ENCODE data around the gene MAP3K7.
A peak's percentile ranks its signal among the peaks of the same experiment; 100 is the strongest.

The MAP3K7 gene

DNA sequence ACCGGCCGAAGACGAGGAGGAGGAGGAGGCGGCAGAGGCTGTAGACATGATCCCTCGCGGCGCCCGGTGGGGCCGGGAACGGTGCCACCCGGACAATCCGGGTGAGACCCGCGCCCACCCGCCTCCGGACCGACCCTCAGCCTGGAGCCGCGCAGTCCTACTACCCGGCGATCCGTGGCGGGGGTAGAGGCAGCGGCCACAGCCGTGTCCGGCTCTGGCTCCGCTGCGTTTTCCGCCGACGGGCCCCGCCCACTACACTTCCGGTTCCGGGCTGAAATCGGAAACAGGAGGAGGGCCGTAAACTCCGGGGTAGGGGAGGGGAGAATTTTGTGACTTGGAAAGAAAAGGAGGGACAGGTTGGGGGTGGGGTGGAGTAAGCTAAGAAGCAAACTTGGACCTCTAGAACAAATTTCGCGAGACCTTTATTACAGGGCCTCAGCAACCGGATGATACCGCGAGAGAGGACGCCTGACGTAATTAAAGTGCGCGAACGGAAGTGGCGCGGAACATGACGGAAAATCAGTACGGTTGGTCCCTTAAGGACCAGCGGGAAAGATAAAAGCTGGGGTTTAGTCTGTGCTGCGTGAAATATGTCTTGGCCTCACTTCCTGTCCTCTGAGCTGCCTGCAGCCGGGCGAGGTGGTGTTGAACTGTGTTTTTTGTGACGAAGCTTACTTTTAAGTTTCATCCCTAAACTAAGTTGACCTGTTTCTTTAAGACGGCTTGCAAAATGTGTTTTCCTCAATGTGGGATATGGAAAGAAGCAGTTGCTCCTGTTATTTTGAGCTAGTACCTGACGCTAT, at the start of gene MAP3K7:
MAP3K7 (minus strand) TSS at position 237 of the 803 bp plus-strand sequence; CDS start at position 48, 189 bp downstream.
- DNase-seq = peak; percentile 82

- DNase-seq = no peak
These were observed 44.2 kb upstream of the MAP3K7 start for GRCh38 chr6:90631046-90631445.

DNA sequence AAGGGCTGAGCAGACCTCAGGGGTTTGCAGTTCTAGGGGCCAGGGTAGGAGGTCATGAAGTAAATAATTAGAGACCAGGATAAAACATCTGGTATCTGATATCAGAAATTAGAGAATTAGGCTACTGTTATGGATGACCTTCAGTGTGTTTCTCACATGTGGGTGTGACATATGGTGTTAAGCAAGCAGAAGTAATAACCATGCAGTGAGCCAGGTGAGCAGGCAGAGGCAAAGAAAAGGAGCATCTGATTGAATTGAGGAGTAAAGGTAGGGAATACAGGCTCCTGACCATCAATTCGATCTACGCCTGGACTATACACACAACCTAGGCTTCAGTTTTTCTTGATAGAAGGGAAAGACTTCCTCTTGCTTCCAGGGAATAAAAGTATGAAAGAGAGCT, 34.7 kb upstream of the MAP3K7 start:
- no peak for DNase-seq

DNA sequence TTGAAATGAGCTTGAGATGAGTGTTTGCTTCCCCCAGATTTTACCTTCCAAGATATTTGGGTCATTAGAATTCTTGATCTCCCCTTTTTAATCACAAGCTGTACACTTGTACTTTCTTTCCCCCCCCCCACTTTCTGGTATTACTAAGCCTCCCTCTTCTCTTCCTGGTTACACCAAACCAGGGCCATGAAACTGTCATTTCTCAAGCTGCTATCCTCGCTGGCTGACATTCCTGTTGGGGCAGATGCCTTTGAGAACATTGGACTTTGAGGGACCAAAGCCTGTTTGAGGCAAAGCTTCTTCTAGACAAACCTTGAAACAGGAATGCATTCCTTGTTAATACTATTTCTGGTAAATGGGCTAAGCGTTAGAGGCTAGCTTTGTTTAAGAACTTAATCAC, 32.3 kb upstream of the MAP3K7 start:
- DNase-seq = no peak

DNA sequence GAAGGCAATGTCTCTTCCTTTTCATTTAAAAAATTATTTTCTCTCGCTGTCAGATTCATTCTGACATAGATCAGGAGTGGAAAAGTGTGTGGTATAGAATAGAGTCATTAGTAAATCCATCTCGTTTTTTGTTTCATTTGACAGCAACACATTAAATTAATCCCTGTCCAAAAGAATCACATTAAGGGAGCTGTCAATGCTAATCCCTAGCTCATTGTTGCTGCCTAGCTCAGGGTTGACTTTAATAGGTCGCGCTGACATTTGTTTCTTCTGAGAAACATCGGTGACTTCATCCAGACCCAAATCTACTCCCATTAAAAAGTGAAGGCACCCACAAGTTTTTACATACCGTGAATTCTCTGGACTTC, 25.4 kb upstream of the MAP3K7 start:
- DNase-seq = no peak

DNA sequence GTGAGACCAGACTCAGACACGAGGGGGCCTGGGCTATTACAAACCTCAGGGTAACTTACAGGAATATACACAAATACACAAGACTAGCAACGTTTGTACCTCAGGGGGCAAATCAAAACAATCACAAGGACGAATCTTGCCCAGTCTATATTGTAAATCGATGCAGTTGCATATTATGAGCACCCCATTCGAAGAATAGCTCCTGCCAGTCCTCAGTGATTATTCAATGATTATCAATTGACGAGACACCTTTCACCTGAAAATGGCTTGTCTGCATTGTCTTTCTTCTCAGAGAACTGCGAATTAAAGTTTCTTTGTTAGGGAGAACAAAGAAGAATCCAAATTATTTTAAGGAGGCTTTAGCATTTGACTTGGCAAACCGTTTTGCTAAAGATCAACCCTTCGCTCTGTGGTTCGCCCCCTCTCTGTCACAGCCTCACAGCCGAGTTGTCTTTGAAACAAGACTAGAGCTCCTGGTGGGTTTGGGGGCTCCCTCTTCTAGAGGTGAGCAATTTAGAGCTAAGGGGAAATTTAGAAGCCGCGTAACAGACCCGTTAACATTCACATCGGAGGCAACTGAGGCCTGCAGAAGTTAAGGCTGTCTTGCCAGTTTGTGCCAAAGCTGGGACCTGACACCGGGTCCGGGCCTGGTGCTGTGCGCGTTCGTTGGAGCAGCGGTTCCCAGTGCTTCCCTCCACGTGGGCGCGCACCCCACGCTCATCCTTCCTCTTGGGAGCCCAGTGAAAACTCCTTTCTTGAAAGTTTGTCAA, 24.9 kb upstream of the MAP3K7 start:
- no peak for DNase-seq

DNA sequence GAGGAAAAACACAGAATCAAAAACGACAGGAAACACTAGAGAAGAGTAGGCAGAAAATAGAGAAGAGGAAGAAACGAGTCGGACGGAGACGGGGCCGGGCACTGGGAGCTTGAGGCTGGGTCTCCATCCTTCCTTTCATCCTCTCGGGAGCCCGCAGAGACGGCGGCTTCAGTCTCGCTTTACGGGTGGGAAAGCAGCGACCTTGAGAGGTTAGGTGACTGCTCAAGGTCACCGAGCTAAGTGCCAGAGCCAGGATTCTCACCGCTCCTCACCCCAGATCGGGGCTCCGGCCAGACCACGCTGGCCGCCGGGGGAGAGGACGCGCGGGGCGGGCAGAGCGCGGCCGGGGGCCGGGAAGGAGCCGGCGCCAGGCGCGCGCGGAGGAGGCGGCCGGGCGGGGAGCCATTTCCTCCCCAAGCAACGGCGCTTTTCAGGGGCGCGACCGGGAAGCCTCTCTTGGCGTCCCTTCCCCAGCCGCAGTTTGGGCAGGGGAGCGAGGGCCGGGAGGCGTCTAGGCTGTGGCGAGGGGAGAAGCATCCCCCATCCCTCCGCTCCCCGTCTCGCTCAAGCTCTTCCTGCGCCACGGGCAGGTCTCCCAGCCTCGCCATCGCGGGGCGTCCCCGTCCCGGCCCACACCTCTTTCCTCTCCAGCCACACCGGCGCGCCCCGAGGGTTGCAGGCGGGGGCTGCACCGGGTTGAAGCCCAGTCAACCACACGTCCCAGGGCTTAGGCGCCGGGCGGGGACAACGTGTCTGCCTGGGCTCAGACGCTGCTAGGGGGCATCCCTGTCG, 24.1 kb upstream of the MAP3K7 start:
- DNase-seq = peak; percentile 37

GRCh38 chr6:90610301-90610750, 23.5 kb upstream of the MAP3K7 start:
- no peak for DNase-seq

DNA sequence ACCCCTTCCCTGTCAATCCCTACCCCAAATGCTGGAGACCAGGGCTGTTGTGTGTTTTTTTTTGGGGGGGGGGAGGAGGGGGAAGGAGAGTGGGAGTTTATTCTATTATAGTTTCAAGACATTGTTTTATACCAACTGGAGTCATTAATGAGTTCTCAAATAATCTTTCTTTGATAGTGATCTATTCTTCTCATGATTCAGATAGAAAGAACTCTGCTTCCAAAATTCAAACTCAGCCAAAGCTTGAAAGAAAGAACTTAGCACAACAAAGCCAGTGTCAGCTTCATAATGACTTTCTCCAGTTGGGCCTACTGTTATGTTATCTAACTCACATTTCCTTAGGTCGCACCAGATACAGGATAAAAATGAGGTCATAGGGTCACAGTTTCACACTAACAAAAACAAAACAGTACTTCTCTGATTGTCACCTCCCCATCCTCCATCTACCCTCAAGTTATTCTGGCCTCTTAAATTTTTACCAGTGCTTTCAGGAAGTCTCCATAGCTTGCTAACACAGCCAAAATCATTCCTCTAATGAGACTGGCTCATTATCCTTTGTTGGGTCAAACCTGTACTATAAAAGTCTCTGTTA, 19.0 kb upstream of the MAP3K7 start:
- DNase-seq = no peak

GRCh38 chr6:90604546-90604945, 17.7 kb upstream of the MAP3K7 start:
- no peak for DNase-seq

DNA sequence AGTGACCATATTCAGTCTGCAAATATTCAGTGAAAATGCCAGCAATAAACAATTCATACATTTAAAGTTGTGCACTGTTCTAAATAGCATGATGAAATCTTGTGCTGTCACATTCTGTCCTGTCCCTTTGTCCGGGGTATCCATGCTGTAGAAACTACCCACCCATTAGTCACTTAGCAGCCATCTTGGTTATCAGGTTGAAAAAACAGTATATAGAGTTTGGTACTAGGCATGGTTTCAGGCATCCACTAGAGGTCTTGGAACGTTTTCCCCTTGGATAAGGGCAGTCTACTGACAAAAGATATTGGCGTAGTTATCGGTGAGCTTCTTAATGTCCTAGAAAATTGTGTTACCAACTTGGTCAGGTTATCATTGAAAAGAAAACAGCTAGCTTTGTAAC, 12.3 kb upstream of the MAP3K7 start:
- no peak for DNase-seq

- DNase-seq = no peak
These were observed 11.5 kb upstream of the MAP3K7 start for GRCh38 chr6:90598192-90598951.

- no peak for DNase-seq
These were observed 10.2 kb upstream of the MAP3K7 start for GRCh38 chr6:90596967-90597539.

DNA sequence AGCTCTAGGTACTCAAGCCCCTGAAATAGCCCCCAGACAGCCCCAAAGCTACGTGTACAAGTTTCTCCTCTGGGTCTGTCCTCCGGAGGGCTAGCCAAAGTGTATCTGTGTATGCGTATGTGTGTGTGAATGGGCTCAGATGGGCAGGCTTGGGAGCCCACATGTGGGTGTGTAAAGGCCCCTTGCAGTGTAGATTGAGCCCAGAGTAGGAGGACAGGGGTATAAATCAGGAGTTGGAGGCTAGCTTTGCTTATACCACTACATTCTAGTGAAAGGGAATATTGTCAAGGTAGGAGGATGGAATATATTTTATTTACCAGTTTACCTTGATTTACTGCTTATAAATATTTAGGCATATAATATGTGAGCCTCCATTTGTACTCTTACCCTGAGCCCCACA, 9.0 kb upstream of the MAP3K7 start:
- no peak for DNase-seq

- no peak for DNase-seq
These were observed 381 bp downstream of the MAP3K7 start for GRCh38 chr6:90586546-90586835.

DNA sequence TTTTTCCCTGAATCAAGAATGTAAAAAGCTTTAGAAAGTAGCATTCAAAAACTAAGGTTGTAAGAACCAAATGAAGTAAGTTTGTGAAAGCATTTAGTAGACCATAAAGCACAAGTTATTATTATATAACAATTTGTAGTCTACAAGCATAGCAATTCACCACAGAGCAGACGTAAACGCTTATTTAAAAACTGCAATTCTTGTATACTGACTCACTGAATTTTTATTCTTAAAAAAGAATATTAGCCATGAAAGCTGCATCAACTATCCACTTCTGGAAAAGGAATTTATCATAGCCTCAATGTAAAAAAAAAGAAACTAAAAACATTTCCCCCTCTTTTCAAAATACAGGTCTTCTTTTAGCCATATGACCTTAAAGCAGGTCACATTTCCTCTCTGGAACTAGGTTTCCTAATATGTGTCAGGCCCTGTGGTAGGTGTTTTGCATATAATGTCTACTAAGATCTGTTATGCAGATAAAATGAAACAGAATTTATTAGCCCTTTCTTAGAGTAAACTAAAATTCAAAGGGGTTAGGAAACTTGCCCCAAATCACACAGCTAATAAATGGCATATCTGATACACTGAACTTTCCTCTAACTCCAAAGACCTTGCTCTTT, 2.1 kb downstream of the MAP3K7 start:
- DNase-seq = no peak

DNA sequence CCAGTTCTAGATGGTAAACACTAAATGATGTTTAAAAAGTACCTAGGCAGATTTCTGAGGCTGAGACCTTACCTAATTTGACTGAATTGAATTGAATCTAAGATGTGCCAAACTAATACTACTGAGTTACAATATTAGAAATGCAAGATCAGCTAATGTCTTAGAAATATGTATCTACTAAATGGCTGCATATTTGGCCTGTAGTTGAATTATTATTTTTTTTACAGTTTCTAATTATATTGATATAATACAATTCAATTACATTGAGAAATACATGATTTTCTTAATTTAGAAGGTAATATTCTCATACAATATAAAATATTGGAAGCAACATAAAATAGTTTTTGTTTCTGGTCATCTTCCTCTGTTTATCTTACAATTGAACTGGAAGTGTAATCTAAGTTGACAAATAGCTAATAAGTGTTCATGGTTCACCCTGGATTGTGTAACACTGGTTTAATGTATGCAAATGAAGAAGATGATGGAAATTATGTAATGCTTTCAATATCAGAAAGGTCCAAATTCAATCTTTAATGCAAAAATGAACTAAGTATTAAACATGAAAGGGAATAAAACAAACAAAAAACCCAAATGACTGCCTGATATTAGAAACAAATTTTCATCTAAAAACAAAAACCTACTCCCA, 2.9 kb downstream of the MAP3K7 start:
- DNase-seq = no peak

DNA sequence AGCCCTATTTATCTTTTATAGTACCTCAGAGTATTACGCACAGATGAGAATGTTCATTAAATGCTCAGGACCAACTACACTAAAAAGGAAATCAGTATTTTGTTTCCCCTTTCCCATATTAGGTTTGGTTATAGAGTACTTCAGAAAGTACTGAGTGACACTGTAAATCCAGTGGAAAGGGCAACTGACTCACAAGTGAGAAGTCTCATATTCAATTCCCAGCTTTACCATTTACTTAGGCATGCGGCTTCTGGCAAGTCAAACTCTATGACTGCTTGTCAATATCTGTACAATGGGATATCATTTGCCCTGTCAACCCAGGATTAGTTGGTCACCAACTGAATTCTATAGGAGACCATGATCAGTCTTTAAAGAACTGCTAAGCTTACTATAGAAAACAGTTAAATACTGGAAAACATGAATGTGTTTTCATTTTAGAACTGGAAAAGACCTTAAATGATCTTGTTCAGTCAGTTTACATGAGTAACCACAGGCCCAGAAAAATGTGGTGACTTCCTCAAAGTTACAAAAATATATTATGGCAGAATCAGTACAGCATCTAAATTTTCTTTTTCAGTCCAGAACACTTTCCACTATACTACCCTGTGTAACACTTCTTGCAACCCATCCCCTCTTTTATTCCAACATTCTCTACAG, 3.6 kb downstream of the MAP3K7 start:
- no peak for DNase-seq

- DNase-seq = no peak
These were observed 5.7 kb downstream of the MAP3K7 start for GRCh38 chr6:90581146-90581545.

GRCh38 chr6:90578894-90579549, 7.8 kb downstream of the MAP3K7 start:
- DNase-seq = no peak

Data from NCI-H1436 (cell line).